Trophoblast cell (in vitro differentiated cells and primary cell): ENCODE measurements around the gene FRY.

Experiments used
- DNase-seq, 2 donors: peaks; one replicate each; pipeline ENCODE4 v3.0.0-alpha.2; 2016
- H2AFZ ChIP-seq: 2 replicates; pipeline ENCODE4 v1.6.1; 2013; ENCODE audit warnings: low read length, moderate library complexity, mild to moderate bottlenecking; ENCODE audit not compliant: insufficient read depth, poor library complexity
- H2AK5ac ChIP-seq: 2 replicates; pipeline ENCODE4 v1.6.1; 2013; ENCODE audit warnings: mild to moderate bottlenecking, low read length
- H2BK120ac ChIP-seq: 2 replicates; pipeline ENCODE4 v1.6.1; 2013; ENCODE audit warnings: low read length, mild to moderate bottlenecking, moderate library complexity; ENCODE audit not compliant: insufficient read depth, poor library complexity
- H2BK12ac ChIP-seq: 2 replicates; pipeline ENCODE4 v1.6.1; 2013; ENCODE audit warnings: mild to moderate bottlenecking, low read length, moderate library complexity
- H2BK5ac ChIP-seq: 2 replicates; pipeline ENCODE4 v1.6.1; 2013; ENCODE audit warnings: low read length, low read depth, moderate library complexity, mild to moderate bottlenecking; ENCODE audit not compliant: poor library complexity
- H3K14ac ChIP-seq: 2 replicates; pipeline ENCODE4 v1.6.1; 2013; ENCODE audit warnings: mild to moderate bottlenecking, low read length
- H3K18ac ChIP-seq: 2 replicates; pipeline ENCODE4 v1.6.1; 2013; ENCODE audit warnings: mild to moderate bottlenecking, low read length
- H3K23ac ChIP-seq: 2 replicates; pipeline ENCODE4 v1.6.1; 2013; ENCODE audit warnings: low read length
- H3K27ac ChIP-seq: 2 replicates; pipeline ENCODE4 v1.5.1; 2013; ENCODE audit warnings: low read depth, mild to moderate bottlenecking, inconsistent platforms, low read length, moderate library complexity
- H3K27me3 ChIP-seq: 2 replicates; pipeline ENCODE4 v1.6.1; 2013; ENCODE audit warnings: inconsistent platforms, mild to moderate bottlenecking, low read length, moderate library complexity; ENCODE audit not compliant: insufficient read depth
- H3K36me3 ChIP-seq, 2 experiments: 1 replicate in 1 of 2; 2 replicates in 1 of 2; pipeline ENCODE4 v1.6.1; 2013; ENCODE audit warnings: low read length in 2 of 2, mild to moderate bottlenecking in 2 of 2, moderate library complexity in 1 of 2; ENCODE audit not compliant: insufficient read depth in 2 of 2, control insufficient read depth in 1 of 2
- H3K4ac ChIP-seq: 2 replicates; pipeline ENCODE4 v1.6.1; 2013; ENCODE audit warnings: low read depth, mild to moderate bottlenecking, low read length, moderate library complexity
- H3K4me1 ChIP-seq, 2 experiments: 1 replicate in 1 of 2; 2 replicates in 1 of 2; pipeline ENCODE4 v1.6.1; 2013; ENCODE audit warnings: low read length in 2 of 2, mild to moderate bottlenecking in 2 of 2, moderate library complexity in 1 of 2; ENCODE audit not compliant: insufficient read depth in 2 of 2, control insufficient read depth in 1 of 2
- H3K4me2 ChIP-seq: 2 replicates; pipeline ENCODE4 v1.6.1; 2013; ENCODE audit warnings: inconsistent platforms, mild to moderate bottlenecking, low read length, moderate library complexity
- H3K4me3 ChIP-seq: 2 replicates; pipeline ENCODE4 v1.5.1; 2013; ENCODE audit warnings: mild to moderate bottlenecking, low read depth, low read length, inconsistent platforms
- H3K79me1 ChIP-seq: one replicate; pipeline ENCODE4 v1.6.1; 2013; ENCODE audit warnings: low read length
- H3K79me2 ChIP-seq: 2 replicates; pipeline ENCODE4 v1.6.1; 2013; ENCODE audit warnings: low read length, mild to moderate bottlenecking; ENCODE audit not compliant: control insufficient read depth, insufficient read depth, poor library complexity
- H3K9ac ChIP-seq: 2 replicates; pipeline ENCODE4 v1.6.1; 2013; ENCODE audit warnings: mild to moderate bottlenecking, low read length
- H3K9me3 ChIP-seq: 2 replicates; pipeline ENCODE4 v1.6.1; 2013; ENCODE audit warnings: low read depth, mild to moderate bottlenecking, control low read depth, inconsistent platforms, low read length; ENCODE audit not compliant: insufficient read depth
- H4K12ac ChIP-seq: 2 replicates; pipeline ENCODE4 v1.6.1; 2013; ENCODE audit warnings: low read depth, mild to moderate bottlenecking, low read length, moderate library complexity
- H4K8ac ChIP-seq: 2 replicates; pipeline ENCODE4 v1.6.1; 2013; ENCODE audit warnings: low read depth, mild to moderate bottlenecking, low read length, moderate library complexity
- H4K91ac ChIP-seq: one replicate; pipeline ENCODE4 v1.6.1; 2013; ENCODE audit warnings: low read depth, mild to moderate bottlenecking, low read length, moderate library complexity
- WGBS: extraction: QIAGEN DNeasy Blood & Tissue Kit; methylation state at CpG from one replicate; pipeline ENCODE4 v1.1.7; 2013; ENCODE audit warnings: missing lambda C conversion rate; ENCODE audit not compliant: insufficient read length, insufficient coverage; ENCODE audit errors: extremely low coverage; 5-methylcytosine and 5-hydroxymethylcytosine counted together

FRY gene

GRCh38 chr13:32040052-32040642, 8.6 kb downstream of the FRY start:
- no CpG with 5 or more reads among the region's 3 CpGs for WGBS
- Histone ChIP-seq H4K91ac (no peak overlapping the region), H3K27ac (no peak overlapping the region), H2AK5ac (no peak overlapping the region), H3K18ac (no peak overlapping the region), H3K79me2 (no peaks in the 10 kb centered on the region), H3K27me3 (no peaks in the 10 kb centered on the region), H3K4ac (no peak overlapping the region), H4K8ac (no peak overlapping the region), H2BK5ac (no peak overlapping the region), H3K79me1 (no peaks in the 10 kb centered on the region), H2AFZ (no peak overlapping the region), H3K23ac (no peak overlapping the region), H3K4me1 (no peaks in the 10 kb centered on the region), H2BK12ac (no peak overlapping the region), H3K9me3 (no peaks in the 10 kb centered on the region), H4K12ac (no peak overlapping the region), H3K4me2 (no peak overlapping the region), H3K14ac (no peak overlapping the region), H2BK120ac (no peak overlapping the region), H3K4me3 (no peak overlapping the region), H3K36me3 (no peaks in the 10 kb centered on the region), H3K9ac (no peak overlapping the region)
- DNase-seq = no peak

- Histone ChIP-seq H3K23ac (no peak overlapping the region), H4K8ac (no peak overlapping the region), H3K79me1 (no peaks in the 10 kb centered on the region), H3K4me2 (no peak overlapping the region), H3K27me3 (no peaks in the 10 kb centered on the region), H3K18ac (no peak overlapping the region), H3K4me3 (no peak overlapping the region), H3K9ac (no peak overlapping the region), H3K36me3 (no peaks in the 10 kb centered on the region), H3K4ac (no peak overlapping the region), H2AFZ (no peak overlapping the region), H2BK120ac (no peak overlapping the region), H2AK5ac (no peak overlapping the region), H3K9me3 (no peaks in the 10 kb centered on the region), H3K27ac (no peak overlapping the region), H4K91ac (no peak overlapping the region), H3K4me1 (no peaks in the 10 kb centered on the region), H2BK5ac (no peak overlapping the region), H2BK12ac (no peak overlapping the region), H3K79me2 (no peaks in the 10 kb centered on the region), H3K14ac (no peak overlapping the region), H4K12ac (no peak overlapping the region)
- WGBS = no CpG with 5 or more reads among the region's 3 CpGs
- DNase-seq = no peak
Observed at GRCh38 chr13:32040689-32041088, 9.1 kb downstream of the FRY start.

- no peak overlapping the region for H2BK5ac ChIP-seq
- no peaks in the 10 kb centered on the region for H3K36me3 ChIP-seq
- no peak overlapping the region for H3K18ac ChIP-seq
- DNase-seq = no peak
- H3K79me1 ChIP-seq = no peaks in the 10 kb centered on the region
- no peak overlapping the region for H3K4ac ChIP-seq
- no peak overlapping the region for H4K91ac ChIP-seq
- H3K14ac ChIP-seq = no peak overlapping the region
- H3K27ac ChIP-seq = no peak overlapping the region
- no peak overlapping the region for H3K4me2 ChIP-seq
- H3K9ac ChIP-seq = no peak overlapping the region
- no CpG with 5 or more reads among the region's 5 CpGs for WGBS
- H3K79me2 ChIP-seq = no peaks in the 10 kb centered on the region
- H2BK120ac ChIP-seq = no peak overlapping the region
- H2AK5ac ChIP-seq = no peak overlapping the region
- no peak overlapping the region for H4K12ac ChIP-seq
- H3K4me1 ChIP-seq = no peaks in the 10 kb centered on the region
- H2BK12ac ChIP-seq = no peak overlapping the region
- H4K8ac ChIP-seq = no peak overlapping the region
- H3K4me3 ChIP-seq = no peak overlapping the region
- no peaks in the 10 kb centered on the region for H3K9me3 ChIP-seq
- no peaks in the 10 kb centered on the region for H3K27me3 ChIP-seq
- no peak overlapping the region for H2AFZ ChIP-seq
- H3K23ac ChIP-seq = no peak overlapping the region
Observed at GRCh38 chr13:32041429-32041828, 9.9 kb downstream of the FRY start.

GRCh38 chr13:32042551-32042950, 11.0 kb downstream of the FRY start:
- H3K9ac ChIP-seq = no peak overlapping the region
- H3K9me3 ChIP-seq = no peaks in the 10 kb centered on the region
- H4K12ac ChIP-seq = no peak overlapping the region
- H3K23ac ChIP-seq = no peak overlapping the region
- H2BK120ac ChIP-seq = no peak overlapping the region
- H3K14ac ChIP-seq = no peak overlapping the region
- DNase-seq = no peak
- H3K79me2 ChIP-seq = no peaks in the 10 kb centered on the region
- no peak overlapping the region for H4K91ac ChIP-seq
- H2AK5ac ChIP-seq = no peak overlapping the region
- H3K4me3 ChIP-seq = no peak overlapping the region
- no peak overlapping the region for H3K27ac ChIP-seq
- H2BK5ac ChIP-seq = no peak overlapping the region
- H3K4ac ChIP-seq = no peak overlapping the region
- no peaks in the 10 kb centered on the region for H3K36me3 ChIP-seq
- no peak overlapping the region for H3K4me2 ChIP-seq
- H3K79me1 ChIP-seq = no peaks in the 10 kb centered on the region
- no peak overlapping the region for H4K8ac ChIP-seq
- H2AFZ ChIP-seq = no peak overlapping the region
- no peak overlapping the region for H3K18ac ChIP-seq
- no peak overlapping the region for H2BK12ac ChIP-seq
- H3K27me3 ChIP-seq = no peaks in the 10 kb centered on the region
- H3K4me1 ChIP-seq = no peaks in the 10 kb centered on the region
